GM15510 (cell line): ENCODE measurements around the gene ABAT.

Source experiments
- POLR2A ChIP-seq: IDR thresholded peaks from 3 replicates; pipeline ENCODE4 v1.6.1; 2011; ENCODE audit warnings: borderline replicate concordance; ENCODE audit not compliant: insufficient read length; ENCODE audit errors: extremely low read depth

Gene ABAT

DNA sequence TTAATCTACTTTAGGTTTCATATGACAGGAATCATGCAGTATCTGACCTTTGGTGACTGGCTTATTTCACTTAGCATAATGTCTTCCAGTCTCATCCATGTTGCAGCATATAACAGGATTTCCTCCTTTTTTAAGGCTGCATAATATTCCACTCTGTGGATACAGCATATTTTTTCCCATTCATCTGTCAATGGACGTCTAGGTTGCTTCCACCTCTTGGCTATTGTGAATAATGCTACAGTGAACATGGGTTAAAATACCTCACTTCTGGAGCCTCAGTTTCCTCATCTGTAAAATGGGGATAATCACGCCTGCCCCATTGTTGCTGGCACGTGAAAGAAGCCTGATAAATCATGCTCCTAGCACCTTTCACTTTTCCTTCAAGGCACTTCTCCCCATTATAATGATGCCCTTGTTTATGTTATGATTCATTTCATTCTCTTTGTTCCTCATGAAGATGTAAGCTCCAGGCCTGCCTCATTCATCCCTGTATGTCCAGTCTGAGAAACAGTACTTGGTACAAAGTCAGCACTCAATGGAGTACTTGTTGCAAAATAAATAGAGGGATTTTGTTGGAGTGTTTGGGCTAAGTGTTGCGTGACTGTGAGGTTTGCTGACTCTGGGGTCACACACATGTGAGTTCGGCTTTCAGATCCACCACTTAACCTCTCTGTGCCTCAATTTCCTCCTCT, 59.6 kb downstream of the ABAT start:
- no peak for TF ChIP-seq POLR2A

DNA sequence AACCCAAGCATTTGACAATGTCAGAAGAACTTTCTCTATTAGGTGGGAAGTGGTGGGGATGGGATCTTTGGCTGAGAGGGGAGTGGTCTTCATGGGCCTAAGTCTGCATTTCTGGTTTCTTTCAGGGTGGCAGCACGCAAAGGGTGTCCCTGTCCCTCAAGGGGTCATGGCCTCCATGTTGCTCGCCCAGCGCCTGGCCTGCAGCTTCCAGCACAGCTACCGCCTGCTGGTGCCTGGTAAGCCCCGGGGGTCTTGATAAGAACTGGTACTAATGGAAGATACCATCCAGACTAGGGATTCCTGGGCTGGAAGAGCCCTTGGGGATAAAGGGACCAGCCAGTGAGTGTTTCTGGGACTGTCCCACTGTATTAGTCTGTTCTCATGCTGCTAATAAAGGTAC, 61.2 kb downstream of the ABAT start:
- TF ChIP-seq POLR2A = no peak

DNA sequence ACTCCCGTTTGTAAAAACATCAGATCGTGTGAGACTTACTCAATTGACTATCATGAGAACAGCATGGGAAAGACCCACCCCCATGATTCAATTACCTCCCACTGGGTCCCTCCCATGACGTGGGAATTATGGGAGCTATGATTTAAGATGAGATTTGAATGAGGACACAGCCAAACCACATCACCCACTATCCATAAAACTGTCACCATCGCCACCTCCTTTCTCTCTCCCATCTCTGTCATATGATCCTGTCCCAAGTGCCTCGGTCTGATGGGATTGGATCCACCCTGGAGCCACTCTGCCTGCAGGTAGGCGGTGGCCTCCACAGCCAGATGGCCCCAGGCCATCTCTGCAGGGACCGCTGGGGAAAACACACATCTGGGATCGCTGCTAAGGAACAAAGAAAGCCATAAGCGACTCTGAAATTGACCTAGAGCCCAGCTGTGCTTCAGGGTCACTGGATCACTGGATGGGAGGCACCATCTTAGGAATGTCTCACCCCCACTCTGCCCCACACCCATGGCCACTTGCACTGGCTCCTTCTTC, 61.8 kb downstream of the ABAT start:
- no peak for TF ChIP-seq POLR2A

DNA sequence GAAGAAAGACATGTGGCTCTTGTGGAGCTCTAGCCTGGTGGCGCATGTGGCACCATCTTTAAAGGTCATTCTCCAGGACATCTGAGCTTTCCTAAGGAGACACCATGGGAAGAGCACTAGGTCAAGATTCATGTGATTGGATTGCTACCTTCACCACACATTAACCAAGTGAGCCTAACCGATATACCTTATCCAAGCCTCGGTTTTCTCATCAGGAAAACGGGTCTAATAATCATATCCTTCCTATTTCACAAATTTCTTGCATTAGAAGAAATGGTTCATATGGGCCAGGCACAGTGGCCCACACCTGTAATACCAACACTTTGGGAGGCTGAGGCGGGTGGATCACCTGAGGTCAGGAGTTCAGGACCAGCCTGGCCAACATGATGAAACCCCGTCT, 64.7 kb downstream of the ABAT start:
- no peak for TF ChIP-seq POLR2A

DNA sequence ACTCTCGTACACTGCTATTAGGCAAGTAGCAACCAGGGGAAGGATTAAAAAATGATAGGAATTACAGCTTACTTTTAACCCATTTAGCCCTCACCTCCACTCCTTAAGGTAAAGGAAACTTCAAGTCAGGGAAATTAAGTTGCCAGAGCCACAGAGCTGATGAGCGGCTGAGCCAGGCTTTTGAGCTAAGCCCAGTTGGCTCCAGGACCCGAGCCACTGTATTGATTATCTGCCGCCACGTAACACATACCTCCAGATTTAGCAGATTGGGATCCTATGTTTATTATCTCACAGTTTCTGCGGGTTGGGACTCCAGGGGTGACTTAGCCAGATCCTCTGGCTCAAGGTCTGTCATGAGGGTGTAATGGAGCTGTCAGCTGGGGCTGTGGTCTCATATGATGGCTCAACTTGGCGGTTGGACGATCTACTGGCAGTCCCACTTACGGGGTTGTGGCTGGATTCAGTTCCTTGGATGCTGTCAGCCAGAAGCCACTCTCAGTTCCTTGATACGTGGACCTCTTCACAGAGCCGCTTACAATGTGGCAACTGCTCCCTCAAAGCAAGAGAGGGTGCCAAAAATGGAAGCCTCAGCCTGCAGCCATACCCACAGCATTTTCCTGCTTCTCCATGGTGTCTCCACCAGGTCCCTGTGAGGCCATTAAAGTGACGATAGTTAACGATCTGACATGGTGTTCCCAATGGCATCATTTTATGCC, 65.7 kb downstream of the ABAT start:
- TF ChIP-seq POLR2A = no peak

DNA sequence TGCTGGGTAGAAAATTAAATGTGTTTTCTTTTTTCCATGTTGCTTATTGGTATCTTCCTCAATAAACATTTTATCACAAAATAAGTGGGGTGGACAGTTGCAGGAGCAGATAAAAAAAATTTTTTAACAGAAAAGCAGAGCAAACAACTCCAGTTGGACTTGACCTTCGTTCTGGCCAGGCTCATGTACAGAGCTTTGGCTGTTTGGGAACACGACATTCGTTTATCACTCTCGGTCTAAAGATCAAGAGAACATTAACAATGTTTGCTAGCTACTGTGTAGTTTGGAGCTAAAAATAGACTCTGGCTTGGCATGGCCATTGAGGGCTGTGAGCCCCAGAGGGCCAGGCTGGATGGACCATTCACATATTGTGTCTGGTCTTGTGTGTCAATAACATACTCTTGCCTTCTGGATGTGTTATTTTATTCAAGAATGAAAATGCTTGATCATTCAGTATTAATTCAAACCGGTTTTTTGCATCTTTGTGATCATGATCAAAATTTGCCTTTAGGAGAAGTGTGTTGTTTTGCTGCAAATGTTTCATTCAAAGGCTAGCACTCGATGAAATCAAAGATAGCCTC, 66.4 kb downstream of the ABAT start:
- no peak for TF ChIP-seq POLR2A

DNA sequence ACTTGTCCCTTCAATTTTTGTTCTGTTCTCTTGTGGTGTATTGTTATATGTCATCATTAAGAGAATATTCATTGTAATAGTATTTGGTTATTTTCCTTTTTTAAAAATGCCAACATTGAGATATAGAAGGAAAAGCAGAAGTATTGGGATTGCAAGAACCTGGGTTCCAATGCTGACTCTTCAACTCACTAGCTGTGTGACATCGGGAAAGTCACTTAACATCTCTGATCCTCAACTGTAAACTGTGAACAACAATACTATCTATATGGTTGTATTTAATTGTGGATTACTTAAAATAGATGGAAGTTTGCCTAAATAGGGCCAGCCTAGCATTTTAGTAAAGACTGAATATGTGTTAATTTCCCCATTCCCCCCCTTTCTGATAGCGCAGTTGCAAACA, 67.2 kb downstream of the ABAT start:
- TF ChIP-seq POLR2A = no peak

DNA sequence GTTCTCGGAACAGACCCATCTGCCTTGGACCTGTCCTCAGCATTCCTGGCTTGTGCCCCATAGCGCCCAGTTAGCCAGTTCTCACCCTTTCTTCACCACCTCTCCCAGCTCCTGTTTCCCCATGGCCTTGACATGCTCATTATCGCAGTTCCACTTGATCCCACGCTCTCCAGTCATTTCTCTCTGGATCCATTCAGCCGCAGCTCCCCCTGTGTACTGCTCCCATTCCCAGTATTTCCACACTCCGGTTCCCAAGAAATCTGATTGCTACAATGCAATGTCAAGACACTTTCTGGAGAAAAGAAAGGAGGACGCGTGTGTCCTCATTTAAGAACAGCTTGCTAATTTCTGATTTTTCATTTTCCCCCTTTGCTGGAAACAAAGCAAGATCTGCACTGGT, 67.7 kb downstream of the ABAT start:
- TF ChIP-seq POLR2A = no peak

DNA sequence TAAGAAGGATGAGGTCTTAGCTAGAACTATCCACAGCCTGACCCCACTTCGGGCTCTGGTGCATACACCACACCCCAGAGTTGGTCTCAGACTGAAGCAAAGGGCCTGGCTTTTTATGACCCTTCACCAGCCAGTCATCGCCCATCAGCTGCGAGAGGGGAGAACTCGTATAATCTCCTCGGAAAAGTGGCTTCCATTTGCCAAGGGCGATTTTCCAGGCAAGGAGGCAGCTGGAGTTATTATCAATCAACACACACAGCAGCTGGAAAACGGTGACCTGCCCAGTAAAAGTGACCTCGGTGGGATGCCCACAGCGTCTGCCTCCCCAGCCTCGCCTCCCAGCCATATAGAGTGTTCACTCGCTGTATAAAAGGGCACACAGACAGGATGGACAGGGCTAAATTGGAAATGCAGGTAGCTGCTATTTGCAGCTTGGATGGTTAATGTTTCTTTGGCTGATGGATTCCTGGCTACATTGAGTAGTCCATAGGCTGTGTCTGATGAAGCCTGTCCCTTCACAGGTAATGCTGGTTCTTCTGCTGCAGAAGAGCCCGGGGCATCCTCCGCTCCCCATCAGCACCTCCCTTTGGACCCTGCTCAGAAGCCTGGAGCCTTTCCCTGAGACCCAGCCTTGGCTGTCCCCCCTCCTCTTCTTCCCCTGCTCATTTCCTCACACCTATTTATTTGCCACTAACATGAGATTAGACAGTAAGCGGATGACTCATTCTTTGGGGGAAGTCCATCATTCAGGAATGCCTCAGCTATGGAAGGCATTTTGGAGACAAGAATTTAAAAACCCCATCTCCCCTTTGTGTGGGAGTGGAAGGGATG, 77.3 kb downstream of the ABAT start:
- no peak for TF ChIP-seq POLR2A

DNA sequence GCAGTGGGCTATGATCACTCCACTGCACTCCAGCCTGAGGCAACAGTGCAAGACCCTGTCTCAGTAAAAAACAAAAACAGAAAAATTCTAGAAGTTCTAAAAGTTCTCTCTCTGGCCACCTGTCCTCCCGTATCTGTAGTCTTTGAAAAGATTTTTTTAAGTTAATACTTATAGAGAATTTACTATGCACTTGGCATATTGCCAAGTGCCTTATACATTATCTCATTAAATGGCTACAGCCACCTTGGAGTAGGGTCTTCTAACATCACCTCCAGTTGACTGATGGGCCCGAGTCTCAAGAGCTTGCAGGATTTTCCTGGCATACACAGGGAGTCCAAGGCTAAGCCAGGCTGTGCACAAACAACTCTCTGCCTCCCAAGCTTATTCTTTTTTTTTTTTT, 78.3 kb downstream of the ABAT start:
- no peak for TF ChIP-seq POLR2A

DNA sequence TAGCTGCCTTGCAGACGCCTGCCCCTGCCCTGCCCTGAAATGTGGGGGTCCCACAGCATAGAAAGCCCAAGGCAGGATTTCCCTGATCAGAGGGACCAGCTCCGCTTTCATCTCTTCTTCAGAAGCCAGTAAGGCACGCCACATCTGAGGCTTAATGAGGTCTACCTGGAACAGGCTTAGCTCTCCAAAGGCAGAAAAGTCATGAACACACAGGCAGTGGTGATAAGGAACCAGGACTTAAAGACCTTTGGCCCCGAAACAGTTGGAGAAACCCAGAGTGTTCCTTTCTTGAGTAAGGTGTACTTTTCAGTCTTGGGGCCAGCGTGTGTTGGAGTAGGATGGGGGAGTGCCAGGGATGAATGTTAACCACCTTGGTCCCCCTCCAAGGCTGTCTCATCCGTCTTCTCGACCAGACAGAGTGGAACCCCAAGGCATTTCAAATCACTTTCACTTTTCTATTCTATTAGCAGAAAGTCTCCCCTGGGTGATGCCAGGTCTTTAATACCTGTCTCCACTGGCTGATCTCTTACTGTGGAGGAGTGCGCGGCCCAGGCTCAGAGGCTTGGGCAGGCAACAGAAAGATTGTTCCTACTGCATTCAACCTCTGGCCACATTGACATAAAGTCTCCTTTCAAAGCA, 79.1 kb downstream of the ABAT start:
- no peak for TF ChIP-seq POLR2A

DNA sequence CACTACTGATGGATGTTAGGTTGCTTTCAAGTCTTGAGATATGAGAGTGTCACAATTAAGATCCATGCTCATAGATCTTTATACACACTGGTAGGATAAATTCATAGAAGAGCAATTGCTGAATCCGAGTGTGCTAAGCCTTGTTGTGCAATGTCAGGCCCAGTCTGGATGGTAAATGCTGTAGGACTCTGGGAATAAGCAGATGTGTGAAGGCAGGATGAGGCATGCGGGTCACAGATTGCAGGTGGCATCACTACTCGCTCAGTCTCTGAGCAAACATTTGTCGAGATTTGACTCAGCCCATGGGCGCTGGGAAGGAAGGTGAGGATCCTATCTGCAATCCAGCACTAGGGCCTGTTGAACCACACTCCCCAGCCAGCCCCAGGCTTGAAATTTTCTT, 82.3 kb downstream of the ABAT start:
- TF ChIP-seq POLR2A = no peak

DNA sequence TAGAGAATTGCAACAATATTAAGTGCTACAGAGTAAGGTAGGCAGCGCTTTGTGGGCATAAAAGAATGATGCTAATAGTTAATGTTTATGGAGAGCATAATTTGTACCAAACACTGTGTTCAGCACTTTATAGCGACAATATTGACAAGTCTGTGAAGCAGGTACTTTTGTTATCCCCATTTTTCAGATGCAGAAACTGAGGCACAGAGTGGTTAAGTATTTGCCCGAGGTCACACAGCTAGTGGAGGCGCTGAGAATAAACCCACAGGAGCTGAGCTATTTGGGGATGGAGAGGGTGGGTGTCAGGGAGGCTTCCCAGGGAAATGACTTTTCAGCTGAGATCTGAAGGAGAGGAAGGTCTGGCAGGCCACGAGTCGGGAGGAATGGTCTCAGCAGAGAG, 83.6 kb downstream of the ABAT start:
- no peak for TF ChIP-seq POLR2A

DNA sequence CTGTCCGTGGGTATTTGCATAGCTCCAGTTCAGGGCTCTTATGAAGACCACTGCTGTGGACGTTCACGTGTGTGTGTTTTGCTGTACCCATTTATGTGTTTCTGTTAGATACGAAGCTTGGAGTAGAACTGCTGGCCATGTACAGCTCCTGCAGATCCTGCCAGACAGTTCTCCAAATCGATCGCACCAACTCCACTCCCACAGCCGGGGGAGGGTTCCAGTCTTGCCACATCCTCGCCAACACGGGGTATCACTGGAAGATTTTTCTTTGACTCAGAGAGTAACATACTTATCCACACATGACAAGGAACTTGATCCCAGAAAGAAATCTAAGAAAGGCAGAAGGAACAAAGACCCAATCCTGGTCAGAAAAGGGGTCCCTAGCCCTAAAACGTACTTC, 85.6 kb downstream of the ABAT start:
- no peak for TF ChIP-seq POLR2A
